Islet of Langerhans (tissue), 1 donor: ENCODE measurements around the gene RYR2.
A peak's percentile ranks its signal among the peaks of the same experiment; 100 is the strongest.

Experiments used
- FAIRE-seq: peaks from one replicate; lab custom pipeline; 2011; peaks lifted over from hg19 to GRCh38; lab: Jason Lieb, UNC

Gene RYR2

DNA sequence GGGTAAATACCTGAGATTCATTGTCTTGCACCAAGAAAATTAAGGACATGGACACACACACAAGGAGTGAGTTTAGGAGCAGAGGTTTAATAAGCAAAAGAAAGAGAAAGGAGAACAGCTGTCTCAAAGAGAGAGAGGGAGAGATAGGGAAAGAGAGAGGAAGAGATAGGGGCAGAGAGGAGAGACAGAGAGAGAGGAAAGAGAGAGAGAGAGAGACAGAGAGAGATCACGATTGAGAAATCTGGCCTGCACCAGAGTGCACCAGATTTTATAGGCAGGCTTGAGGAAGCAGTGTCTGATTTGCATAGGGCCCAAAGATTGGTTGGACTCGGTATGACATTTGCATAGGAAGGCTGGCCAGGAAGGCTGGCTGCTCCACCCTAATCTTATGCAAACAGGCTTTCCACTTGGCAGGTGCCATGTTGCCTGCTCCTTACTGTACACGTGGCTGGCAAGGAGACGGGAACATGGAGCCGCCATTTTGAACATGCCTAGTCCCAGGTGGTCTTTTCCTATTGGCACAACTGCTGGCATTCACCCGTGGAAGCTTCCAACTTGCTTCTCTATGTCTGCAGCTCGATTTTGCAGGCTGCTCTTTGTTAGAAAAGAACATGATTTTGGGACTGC lies 428.8 kb downstream of the RYR2 start:
- FAIRE-seq: no peak

DNA sequence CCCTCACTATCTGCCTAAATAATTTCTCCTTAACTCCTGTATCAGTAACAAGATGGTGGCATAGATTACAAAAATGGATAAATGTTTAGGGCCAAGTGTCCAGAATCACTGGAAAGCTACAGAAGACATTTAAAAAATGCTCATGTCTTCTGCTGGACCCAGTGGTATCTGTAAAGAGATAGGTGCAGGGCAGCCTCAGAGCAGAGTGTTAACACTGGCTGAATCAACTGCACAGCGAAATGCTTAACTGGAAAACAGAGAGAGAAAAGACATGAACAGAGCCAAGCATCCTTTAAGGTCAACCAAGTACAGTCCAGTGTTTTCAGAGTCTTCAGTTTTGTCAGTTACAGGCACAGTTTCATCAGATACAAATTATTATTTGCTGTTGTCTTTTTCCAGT lies 429.4 kb downstream of the RYR2 start:
- no peak for FAIRE-seq

DNA sequence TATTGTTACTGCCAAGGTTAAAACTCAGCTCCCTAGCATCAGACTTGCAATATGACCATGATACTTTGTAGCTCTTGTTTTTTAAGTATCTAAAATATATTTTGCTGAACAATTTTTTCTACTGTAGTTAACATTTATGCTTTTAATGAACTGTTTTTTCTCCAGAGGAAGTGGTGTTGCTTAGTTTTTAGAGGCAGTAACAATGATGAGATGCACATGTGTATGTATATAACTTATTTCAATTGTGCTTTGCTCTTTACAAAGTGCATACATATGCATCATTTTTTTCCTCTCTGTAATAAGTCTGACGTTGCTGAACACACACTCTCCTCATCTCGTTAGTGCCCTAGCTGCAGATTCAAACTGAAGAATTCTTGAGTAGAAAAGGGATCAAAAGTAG lies 430.0 kb downstream of the RYR2 start:
- no peak for FAIRE-seq

DNA sequence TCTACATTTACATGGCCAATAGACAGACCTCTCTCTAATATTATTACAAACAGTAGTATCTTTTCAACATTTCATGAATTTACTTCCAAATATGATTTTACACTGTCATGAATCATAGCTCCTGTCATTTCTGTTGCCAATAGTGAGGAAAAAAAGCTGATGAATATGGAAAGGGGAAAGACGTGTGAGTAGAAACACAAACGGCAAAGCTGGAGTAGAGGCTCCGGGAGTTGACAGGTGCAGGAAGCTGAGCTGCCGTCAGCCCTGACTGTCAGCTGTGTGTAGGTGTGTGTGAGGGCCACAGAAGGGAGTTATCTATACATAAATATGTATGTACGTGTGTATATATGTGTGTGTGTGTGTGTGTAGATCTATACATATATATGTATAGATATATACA lies 431.9 kb downstream of the RYR2 start:
- no peak for FAIRE-seq

DNA sequence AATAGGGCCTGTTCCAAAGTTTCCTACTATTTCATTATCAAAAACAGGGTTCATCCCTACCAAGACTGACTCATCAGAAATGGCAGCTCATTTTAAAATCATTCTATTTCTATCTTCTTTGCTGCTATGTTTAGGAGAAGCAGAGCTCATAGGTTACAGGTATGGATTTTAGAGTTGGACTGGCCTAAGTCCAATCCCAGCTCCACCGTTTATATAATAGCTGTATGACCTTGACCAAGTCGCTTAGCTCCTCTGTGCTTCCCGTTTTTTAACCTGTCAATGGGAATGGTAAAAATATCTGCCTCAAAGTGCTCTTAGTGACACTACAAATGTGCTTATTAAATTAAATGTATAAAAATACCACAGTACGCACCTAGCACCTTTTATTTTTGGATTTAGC lies 436.1 kb downstream of the RYR2 start:
- no peak for FAIRE-seq

DNA sequence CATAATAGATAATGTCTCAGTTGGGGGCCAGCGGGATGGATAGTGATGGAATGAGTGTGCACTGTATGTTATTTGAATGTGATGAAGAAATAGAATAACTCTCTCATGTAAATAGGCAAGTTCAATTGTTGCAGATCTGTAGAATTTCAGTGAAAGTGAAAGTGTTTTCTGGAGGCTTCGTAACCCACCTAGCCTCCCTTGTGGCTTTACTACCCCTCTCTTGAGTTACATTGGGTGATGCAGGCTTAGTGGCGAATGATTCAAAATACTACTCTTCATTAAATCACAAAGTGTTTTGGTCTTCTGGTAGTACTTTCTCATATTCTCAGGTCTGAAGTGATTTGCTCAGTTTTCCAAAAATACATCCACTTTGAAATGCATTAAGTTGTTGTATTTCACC lies 436.9 kb downstream of the RYR2 start:
- FAIRE-seq: no peak

DNA sequence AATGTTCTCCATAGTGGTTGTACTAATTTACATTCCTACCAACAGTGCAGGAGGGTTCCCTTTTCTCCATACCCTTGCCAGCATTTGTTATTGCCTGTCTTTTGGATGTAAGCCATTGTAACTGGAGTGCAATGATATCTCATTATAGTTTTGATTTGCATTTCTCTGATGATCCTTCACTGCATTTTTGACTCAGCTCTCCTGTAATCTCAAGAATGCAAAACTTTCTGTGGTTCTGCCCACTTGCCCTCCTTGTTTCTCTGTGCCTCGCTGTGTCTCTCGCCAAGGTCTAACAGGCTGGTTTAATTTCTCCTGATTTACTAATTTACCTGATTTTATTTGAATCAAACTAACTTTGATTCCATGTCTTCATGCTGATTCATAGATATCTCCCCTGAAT lies 440.8 kb downstream of the RYR2 start:
- FAIRE-seq: no peak

DNA sequence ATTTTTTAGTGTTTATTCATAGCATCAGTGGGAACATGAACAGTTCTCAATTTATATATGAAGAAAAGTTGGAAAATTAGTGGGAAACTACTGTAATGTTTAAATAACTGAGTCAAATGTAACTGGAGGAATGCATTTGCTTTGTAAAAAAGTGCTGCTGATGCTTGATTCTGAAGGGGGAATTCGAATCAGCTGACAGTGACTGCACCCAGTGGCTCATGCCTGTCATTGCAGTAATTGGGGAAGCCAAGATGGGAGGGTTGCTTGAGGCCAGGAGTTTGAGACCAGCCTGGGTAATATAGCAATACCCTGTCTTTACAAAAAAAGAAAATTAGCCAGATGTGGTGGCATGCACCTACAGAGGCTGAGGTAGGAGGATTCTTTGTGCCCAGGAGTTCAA lies 450.4 kb downstream of the RYR2 start:
- no peak for FAIRE-seq

DNA sequence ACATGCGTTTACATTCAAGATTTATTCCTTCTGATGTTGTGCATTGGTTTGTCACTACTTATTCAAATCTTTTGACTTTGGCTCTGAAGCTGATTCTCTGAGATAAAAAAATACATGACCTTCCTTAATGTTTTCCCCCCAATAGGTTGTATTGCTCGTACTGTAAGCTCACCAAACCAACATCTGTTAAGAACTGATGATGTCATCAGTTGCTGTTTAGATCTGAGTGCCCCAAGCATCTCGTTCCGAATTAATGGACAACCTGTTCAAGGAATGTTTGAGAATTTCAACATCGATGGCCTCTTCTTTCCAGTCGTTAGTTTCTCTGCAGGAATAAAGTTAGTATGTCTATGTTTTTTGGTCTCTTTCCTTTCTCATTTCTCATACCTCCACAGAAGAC lies 458.6 kb downstream of the RYR2 start:
- no peak for FAIRE-seq

DNA sequence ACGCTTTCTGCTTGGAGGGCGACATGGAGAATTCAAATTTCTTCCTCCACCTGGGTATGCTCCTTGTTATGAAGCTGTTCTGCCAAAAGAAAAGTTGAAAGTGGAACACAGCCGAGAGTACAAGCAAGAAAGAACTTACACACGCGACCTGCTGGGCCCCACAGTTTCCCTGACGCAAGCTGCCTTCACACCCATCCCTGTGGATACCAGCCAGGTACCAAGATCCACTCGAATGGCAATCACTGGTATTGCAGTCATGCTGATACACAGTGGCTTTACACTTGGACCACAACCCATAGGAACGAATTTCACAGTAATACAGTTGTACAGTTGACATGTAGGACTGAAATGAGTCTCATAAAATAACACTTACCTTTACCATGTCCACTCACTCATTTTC lies 461.3 kb downstream of the RYR2 start:
- FAIRE-seq: no peak

DNA sequence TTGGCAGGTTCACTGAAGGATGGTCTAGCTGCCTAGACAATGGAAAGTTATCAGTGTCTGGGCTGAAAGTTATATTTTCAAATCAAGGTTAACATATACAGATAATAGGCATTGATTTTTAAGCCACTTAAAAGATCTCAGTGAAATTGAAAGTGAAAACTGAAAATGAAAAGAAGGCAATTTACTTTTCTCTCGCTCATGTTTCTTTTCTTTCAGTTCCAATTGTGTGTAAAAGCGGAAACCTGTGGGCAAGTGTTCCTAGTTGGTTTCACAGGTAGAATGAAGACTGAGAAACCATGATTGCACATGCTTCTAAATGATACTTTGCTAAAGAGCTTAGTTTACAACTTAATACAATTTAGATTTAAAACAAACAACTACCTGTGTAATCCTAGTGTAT lies 465.0 kb downstream of the RYR2 start:
- FAIRE-seq: no peak

DNA sequence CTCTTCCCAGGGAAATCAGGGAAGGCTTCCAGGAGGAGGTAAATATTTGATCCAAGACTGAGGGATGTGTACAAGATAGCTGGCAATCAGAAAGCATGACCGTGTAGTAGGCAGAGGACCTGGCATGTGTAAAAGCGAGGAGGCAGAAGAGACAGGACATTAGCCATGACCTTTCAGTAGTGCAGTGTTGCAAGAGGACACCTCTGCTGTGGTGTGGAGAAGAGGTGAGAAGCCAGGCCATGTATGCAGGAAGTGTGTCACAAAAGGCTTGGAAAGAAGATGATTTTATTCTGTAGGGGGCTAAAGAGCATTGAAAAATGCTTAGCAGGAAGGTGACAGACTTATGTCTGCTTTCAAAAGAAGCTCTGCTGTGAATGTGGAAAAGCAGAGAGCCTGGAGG lies 467.8 kb downstream of the RYR2 start:
- no peak for FAIRE-seq

DNA sequence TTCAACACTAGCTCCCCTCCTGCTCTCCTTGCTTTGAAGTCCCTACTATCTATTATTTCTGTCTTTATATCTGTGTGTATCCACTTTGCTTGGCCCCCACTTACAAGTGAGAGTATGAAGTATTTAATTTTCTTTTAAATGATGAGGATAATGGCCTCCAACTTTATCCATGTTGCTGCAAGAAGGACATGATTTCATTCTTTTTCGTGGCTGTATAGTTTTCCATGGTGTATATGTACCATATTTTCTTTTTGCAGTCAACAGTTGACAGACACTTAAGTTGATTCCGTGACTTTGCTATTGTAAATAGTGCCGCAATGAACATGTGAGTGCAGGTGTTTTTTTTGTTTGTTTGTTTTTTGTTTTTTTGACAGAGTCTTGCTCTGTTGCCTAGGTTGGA lies 483.1 kb downstream of the RYR2 start:
- no peak for FAIRE-seq

DNA sequence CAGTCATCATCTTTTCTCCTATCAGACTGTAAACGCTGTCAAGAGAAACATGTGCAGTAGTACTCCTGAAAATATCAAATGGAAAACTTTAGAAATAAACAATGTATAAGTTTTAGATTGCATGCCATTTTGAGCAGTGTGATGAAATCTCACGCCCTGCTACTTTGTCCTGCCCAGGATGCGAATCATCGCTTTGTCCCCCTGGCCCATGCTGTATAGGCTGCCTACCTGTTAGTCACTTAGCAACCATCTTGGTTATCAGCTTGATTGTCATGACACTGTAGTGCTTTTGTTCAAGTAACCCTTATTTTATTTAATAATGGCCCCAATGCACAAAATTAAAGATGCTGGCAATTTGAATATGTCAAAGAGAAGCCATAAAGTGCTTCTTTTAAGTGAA lies 485.8 kb downstream of the RYR2 start:
- no peak for FAIRE-seq

DNA sequence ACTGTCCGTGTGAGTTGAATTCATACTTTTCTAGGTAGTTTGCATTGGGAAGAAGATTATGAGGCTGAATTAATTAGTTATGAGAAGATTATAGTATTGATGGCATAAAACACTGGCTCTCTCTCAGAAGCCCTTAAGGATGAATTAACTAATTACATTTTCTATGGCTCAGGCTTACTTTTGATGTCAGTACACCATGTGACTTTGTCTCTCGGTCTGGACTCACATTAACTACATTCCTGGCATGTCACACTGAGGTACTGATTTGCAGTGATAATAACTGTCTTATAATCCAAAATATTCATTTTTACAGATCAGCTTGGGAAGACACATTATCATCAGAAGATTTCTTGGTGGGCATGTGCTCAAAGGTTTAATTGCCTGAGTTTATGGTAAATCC lies 486.6 kb downstream of the RYR2 start:
- FAIRE-seq: no peak

DNA sequence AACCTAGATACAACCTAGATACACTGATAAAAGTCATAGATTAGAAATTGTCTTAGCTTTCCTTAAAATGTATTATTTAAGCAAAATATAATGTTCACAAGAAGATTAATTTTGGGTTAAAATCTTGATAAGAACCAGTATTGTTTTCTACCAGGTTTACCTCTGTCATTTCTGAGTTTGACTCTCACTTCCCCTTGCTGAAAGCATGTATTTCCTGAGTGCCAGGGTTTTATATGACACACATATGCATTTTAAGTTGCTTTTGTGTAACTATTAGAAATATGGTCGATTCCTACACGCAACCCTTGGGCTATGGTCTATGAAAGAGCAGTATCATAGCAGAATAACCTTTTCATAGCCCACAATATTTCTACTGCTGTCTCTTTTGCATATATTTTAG lies 497.1 kb downstream of the RYR2 start:
- FAIRE-seq: no peak

DNA sequence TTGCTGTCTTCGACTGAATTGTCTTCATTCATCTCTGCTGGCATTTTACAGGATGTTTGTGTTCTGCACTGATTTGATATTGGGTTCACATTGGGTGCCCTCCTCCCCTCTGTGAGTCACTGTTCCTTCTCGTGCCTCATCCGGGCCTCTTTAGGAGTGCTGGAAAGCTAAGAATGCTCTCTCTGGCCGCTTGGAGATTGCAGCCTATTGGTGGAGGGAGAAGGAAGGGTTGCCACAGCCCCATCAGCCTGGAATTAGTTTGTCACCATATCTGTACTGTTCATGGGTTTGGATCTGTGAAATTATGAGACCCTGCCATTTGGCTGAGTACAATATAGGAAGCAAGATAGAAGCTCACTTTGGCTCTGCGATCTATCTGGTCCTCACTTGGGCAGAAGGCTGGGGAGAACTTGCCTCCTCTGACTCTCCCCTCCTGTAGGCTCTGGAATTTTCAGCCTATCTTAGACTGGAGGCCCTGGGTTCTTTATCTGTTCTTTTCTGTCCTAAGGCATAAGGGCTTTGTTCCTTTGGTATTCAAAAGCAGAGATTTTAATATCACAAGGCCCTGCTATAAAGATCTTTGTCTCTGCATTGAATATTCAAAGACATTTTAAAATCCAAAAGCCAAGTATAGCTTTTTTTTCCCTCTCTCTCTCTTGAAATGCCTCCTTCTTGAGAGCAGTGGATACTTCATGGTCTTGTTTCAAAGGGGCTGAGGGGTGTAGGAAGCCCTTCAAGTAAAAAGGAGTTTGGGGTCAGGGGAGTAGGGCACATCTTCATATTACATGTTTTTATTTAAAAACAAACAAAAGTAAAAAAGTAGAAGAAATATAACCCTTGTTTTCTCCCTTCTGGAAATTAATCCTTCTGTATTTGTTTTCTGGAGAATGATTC lies 500.8 kb downstream of the RYR2 start:
- no peak for FAIRE-seq

DNA sequence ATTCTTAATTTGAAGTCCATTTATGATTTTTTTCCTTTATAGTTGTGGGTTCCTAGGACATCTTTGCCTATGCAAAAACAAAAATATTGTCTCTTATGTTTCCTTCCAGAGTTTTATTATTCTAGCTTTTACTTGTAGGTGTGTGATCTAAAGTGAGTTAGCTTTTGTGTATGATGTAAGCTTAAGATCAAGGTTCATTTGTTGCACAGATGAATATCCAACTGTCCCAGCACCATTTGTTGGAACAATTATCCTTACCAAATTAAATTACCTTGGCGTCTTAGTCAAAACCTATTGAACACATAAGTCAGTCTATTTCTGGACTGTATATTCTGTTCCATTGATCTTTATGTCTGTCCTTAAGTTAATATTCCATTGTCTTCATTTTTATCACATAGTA lies 511.1 kb downstream of the RYR2 start:
- no peak for FAIRE-seq

DNA sequence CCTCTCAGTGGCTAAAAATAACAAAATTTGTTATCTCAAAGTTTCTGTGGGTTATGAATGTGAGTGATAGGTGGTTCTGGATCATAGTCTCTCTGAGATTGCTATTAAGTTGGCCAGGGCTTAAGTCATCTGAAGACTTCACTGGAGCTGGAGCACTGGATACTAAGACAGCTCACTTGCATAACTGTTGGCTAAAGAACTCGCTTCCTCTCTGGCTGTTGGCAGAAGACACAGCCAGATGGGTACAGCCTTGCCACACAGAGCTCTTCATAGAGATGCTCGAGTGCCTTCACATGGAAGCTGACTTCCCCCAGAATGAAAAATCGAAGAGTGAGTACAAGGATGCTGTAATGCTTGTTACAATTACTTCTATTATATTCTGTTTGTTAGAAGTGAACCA lies 514.9 kb downstream of the RYR2 start:
- FAIRE-seq: no peak

DNA sequence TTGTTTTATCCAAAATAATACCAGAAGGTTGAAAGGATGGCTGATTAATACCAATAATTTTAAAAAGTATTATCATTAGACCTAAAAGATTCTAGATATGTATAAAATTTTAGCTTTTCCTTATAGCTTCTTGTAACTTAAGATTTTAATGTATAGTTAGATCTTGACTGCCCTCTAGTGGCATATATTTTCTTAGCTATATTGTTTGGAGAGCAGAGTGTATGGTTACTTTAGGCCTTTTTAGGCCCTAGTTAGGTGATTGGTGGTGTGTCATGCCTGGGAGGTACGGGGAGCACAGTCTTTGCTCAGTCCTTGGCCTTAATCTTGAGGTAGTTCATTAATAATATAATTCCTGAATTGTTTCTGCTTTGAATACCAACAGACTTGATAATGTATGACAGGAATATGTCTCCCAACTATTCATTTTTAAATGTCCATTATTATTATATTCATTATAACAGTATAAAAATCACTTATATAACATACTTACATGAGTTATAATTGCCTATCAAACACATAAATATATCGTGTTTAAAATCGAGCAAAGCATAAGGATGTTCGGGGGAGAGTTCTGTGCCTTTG lies 520.3 kb downstream of the RYR2 start:
- FAIRE-seq: peak; percentile 98

DNA sequence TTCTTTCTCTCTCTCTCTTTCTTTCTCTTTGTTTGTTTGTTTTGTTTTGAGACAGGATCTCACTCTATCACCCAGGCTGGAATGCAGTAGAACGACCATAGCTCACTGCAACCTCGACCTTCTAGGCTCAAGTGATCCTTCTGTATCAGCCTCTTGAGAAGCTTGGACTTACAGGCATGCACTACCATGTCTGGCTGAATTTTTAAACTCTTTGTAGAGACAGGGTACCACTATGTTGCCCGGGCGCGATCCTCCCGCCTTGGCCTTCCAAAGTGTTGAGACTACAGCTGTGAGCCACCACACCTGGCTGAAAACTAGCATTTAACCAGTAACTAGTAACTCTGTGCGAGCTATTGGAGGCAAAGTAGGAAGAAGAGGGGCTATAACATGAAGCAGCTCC lies 523.3 kb downstream of the RYR2 start:
- FAIRE-seq: no peak

DNA sequence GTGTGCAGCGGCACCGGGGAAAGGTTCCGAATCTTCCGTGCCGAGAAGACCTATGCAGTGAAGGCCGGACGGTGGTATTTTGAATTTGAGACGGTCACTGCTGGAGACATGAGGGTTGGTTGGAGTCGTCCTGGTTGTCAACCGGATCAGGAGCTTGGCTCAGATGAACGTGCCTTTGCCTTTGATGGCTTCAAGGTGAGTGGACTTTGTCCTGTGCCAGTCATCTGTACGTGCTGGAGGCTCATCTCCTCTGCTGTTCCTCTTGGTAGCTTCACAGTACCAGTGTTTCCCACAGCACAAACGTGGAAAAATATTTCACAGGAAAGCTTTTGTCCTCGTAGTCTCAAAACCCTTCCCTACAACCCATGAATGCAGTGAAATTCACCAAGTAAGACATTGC lies 524.6 kb downstream of the RYR2 start:
- FAIRE-seq: no peak

DNA sequence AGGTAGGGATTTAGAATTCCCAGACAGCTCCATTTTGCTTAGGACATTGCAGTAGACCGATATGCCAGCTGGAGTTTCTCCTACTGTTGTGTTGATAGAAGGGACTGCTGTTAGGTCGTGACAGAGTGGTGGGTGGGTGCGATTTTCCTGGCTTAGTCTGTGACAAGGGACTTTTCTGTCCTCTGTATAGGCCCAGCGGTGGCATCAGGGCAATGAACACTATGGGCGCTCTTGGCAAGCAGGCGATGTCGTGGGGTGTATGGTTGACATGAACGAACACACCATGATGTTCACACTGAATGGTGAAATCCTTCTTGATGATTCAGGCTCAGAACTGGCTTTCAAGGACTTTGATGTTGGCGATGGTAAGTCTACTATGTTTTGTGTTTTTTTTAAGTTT lies 527.0 kb downstream of the RYR2 start:
- no peak for FAIRE-seq

DNA sequence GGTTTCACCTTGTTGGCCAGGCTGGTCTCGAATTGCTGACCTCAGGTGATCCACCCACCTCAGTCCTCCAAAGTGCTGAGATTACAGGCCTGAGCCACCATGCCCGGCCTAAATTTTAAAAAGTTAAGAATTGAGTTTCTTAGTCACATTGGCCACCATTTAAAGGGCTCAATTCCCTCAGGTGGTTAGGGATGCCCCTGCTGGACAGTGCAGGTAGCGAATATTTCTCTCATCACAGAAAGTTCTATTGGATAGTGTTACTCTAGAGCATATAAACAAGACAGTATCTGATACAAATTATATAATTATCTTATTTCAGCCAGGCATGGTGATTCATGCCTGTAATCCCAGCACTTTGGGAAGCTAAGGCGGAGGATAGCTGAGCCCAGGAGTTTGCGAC lies 528.5 kb downstream of the RYR2 start:
- no peak for FAIRE-seq
